SK-N-SH treated with all-trans-retinoic acid at 6 μM for 48 hours (cell line): ENCODE measurements around the gene LHX6.

Experiments used
- ARNTL ChIP-seq: fragments of 450-650 bp; formaldehyde crosslinking; IDR thresholded peaks from 2 replicates; pipeline ENCODE4 v1.5.0; 2020; ENCODE audit warnings: low read depth, mild to moderate bottlenecking, moderate library complexity, borderline replicate concordance
- ZNF70 ChIP-seq: fragments of 450-650 bp; formaldehyde crosslinking; IDR thresholded peaks from 2 replicates; pipeline ENCODE4 v1.5.0; 2020; ENCODE audit warnings: mild to moderate bottlenecking, moderate library complexity

- TF ChIP-seq ARNTL (CRISPR knock-in tag) = no peak
- TF ChIP-seq ZNF70 (CRISPR knock-in tag) = no peak
These were observed 31.3 kb downstream of the LHX6 start for GRCh38 chr9:122197426-122197825.
